GM18867 (cell line): ENCODE data around the gene SH3BP1.

Experiments
- ATAC-seq: cut with Tn5 transposase; IDR thresholded peaks from one replicate; pipeline ENCODE4 v1.9.1; 2021; ENCODE audit warnings: mild to moderate bottlenecking, moderate library complexity; ENCODE audit not compliant: unreplicated experiment

The SH3BP1 gene

GRCh38 chr22:37616201-37617083 is 23.0 kb upstream of the SH3BP1 start:
- ATAC-seq: no peak

GRCh38 chr22:37617431-37617830 is 22.0 kb upstream of the SH3BP1 start:
- ATAC-seq: no peak

GRCh38 chr22:37618072-37618656 is 21.3 kb upstream of the SH3BP1 start:
- ATAC-seq: no peak

GRCh38 chr22:37618674-37619073 is 20.8 kb upstream of the SH3BP1 start:
- ATAC-seq: no peak

GRCh38 chr22:37619991-37620390 is 19.5 kb upstream of the SH3BP1 start:
- ATAC-seq: no peak

GRCh38 chr22:37621352-37621860 is 18.1 kb upstream of the SH3BP1 start:
- ATAC-seq: no peak

- ATAC-seq: no peak
Observed at GRCh38 chr22:37623075-37624016, 16.1 kb upstream of the SH3BP1 start.

- no peak for ATAC-seq
Observed at GRCh38 chr22:37624017-37624365, 15.5 kb upstream of the SH3BP1 start.

- no peak for ATAC-seq
Observed at GRCh38 chr22:37624876-37625275, 14.6 kb upstream of the SH3BP1 start.

GRCh38 chr22:37625737-37626136 is 13.7 kb upstream of the SH3BP1 start:
- no peak for ATAC-seq

- ATAC-seq: no peak
Observed at GRCh38 chr22:37626144-37626543, 13.3 kb upstream of the SH3BP1 start.

- ATAC-seq: no peak
Observed at GRCh38 chr22:37626556-37627075, 12.9 kb upstream of the SH3BP1 start.

GRCh38 chr22:37627121-37627520 is 12.3 kb upstream of the SH3BP1 start:
- no peak for ATAC-seq

- ATAC-seq: no peak
Observed at GRCh38 chr22:37627545-37627944, 11.9 kb upstream of the SH3BP1 start.

GRCh38 chr22:37628830-37629229 is 10.6 kb upstream of the SH3BP1 start:
- ATAC-seq: no peak

GRCh38 chr22:37629928-37630327 is 9.5 kb upstream of the SH3BP1 start:
- no peak for ATAC-seq

- no peak for ATAC-seq
Observed at GRCh38 chr22:37630839-37631435, 8.5 kb upstream of the SH3BP1 start.

GRCh38 chr22:37631448-37632173 is 7.9 kb upstream of the SH3BP1 start:
- no peak for ATAC-seq

GRCh38 chr22:37632174-37633088 is 7.0 kb upstream of the SH3BP1 start:
- ATAC-seq: peak; percentile 18
